SU-DHL-6 (cell line): ENCODE results near the gene SINHCAF.

Source experiments
- H2AFZ ChIP-seq: fragments of 200-600 bp; sonication (generic); 2 replicates; pipeline ENCODE4 v1.6.1; 2014; ENCODE audit warnings: low read depth, mild to moderate bottlenecking, moderate library complexity, mixed read lengths, antibody characterized with exemption, low read length; ENCODE audit not compliant: severe bottlenecking
- H3F3A ChIP-seq: fragments of 200-600 bp; shearing (Covaris generic); 2 replicates; pipeline ENCODE4 v1.6.0; 2016; ENCODE audit warnings: antibody characterized with exemption, mild to moderate bottlenecking; ENCODE audit not compliant: insufficient read depth
- H3K27ac ChIP-seq: fragments of 200-600 bp; sonication (generic); 2 replicates; pipeline ENCODE4 v1.5.1; 2016; ENCODE audit warnings: low read depth, mild to moderate bottlenecking, low read length, moderate library complexity, mixed read lengths
- H3K27me3 ChIP-seq: fragments of 200-600 bp; sonication (generic), shearing (Covaris generic); 2 replicates; pipeline ENCODE4 v1.6.0; 2014; ENCODE audit warnings: mild to moderate bottlenecking, low read length
- H3K36me3 ChIP-seq: fragments of 200-600 bp; sonication (generic); 2 replicates; pipeline ENCODE4 v1.6.1; 2014; ENCODE audit warnings: mild to moderate bottlenecking, low read length, mixed read lengths
- H3K4me2 ChIP-seq: fragments of 300-600, 200-600 bp; shearing (Covaris generic), sonication (generic); 2 replicates; pipeline ENCODE4 v1.6.0; 2014; ENCODE audit warnings: low read length, low read depth, mild to moderate bottlenecking; ENCODE audit not compliant: poor library complexity, severe bottlenecking
- H3K4me3 ChIP-seq: fragments of 200-600 bp; sonication (generic); 2 replicates; pipeline ENCODE4 v1.5.1; 2014; ENCODE audit warnings: antibody characterized with exemption, low read length, mild to moderate bottlenecking, mixed read lengths; ENCODE audit not compliant: insufficient read depth, poor library complexity, severe bottlenecking
- H3K79me2 ChIP-seq: fragments of 200-600 bp; sonication (generic); 2 replicates; pipeline ENCODE4 v1.6.1; 2014; ENCODE audit warnings: mild to moderate bottlenecking, low read length, moderate library complexity; ENCODE audit not compliant: insufficient read depth
- H3K9ac ChIP-seq: fragments of 200-600 bp; sonication (generic); 2 replicates; pipeline ENCODE4 v1.7.0; 2014; ENCODE audit warnings: mild to moderate bottlenecking, low read length
- H3K9me2 ChIP-seq: fragments of 200-600 bp; sonication (generic); replicated peaks from 2 replicates; pipeline ENCODE4 v1.6.1; 2014; ENCODE audit warnings: low read length; ENCODE audit not compliant: insufficient read depth
- H3K9me3 ChIP-seq: fragments of 200-600 bp; sonication (generic); 2 replicates; pipeline ENCODE4 v1.6.1; 2014; ENCODE audit warnings: low read length, mixed read lengths; ENCODE audit not compliant: insufficient read depth
- H4K20me1 ChIP-seq: fragments of 200-600 bp; sonication (generic); 2 replicates; pipeline ENCODE4 v1.6.1; 2014; ENCODE audit warnings: low read depth, mild to moderate bottlenecking, antibody characterized with exemption, low read length, moderate library complexity, mixed read lengths
- CTCF ChIP-seq: fragments of 200-600 bp; sonication (generic); IDR thresholded peaks from one replicate; pipeline ENCODE4 v1.5.1; 2017; ENCODE audit warnings: antibody characterized with exemption, mild to moderate bottlenecking, low read length, moderate library complexity; ENCODE audit not compliant: insufficient read depth, poor library complexity, severe bottlenecking
- EZH2phosphoT487 ChIP-seq: fragments of 200-600 bp; sonication (generic), shearing (Covaris generic); conservative IDR thresholded peaks from 2 replicates; pipeline ENCODE4 v1.6.1; 2018; ENCODE audit warnings: mild to moderate bottlenecking, antibody characterized with exemption, low read length, moderate library complexity, mixed read lengths

Gene SINHCAF

GRCh38 chr12:31321897-31322228, 4.1 kb downstream of the SINHCAF start:
- Histone ChIP-seq H2AFZ (no peak overlapping the region), H3K4me2 (peak overlapping the region; percentile 97), H3K4me3 (peak overlapping the region; percentile 88), H3K27ac (peak overlapping the region; percentile 54), H3K9me2 (no peaks in the 10 kb centered on the region), H3K9me3 (no peaks in the 10 kb centered on the region), H3K79me2 (peaks cover 90% of the 10 kb centered on the region), H3K36me3 (no peaks in the 10 kb centered on the region), H3F3A (peaks cover 41% of the 10 kb centered on the region), H3K27me3 (no peaks in the 10 kb centered on the region), H4K20me1 (peaks cover 27% of the 10 kb centered on the region), H3K9ac (peak overlapping the region; percentile 87)
- no peak for TF ChIP-seq EZH2phosphoT487

GRCh38 chr12:31321186-31321896, 4.6 kb downstream of the SINHCAF start:
- Histone ChIP-seq H3F3A (peaks cover 41% of the 10 kb centered on the region), H2AFZ (no peak overlapping the region), H3K9me2 (no peaks in the 10 kb centered on the region), H3K36me3 (no peaks in the 10 kb centered on the region), H3K27ac (peak overlapping the region; percentile 54), H4K20me1 (peaks cover 32% of the 10 kb centered on the region), H3K4me3 (peak overlapping the region; percentile 88), H3K27me3 (no peaks in the 10 kb centered on the region), H3K4me2 (peak overlapping the region; percentile 97), H3K9me3 (no peaks in the 10 kb centered on the region), H3K9ac (peak overlapping the region; percentile 87), H3K79me2 (peaks cover 95% of the 10 kb centered on the region)
- TF ChIP-seq CTCF (no peak), EZH2phosphoT487 (no peak)

- H3K9me3 ChIP-seq: no peaks in the 10 kb centered on the region
- peak overlapping the region; percentile 97 for H3K4me2 ChIP-seq
- H2AFZ ChIP-seq: no peak overlapping the region
- peak overlapping the region; percentile 55 for H3K4me3 ChIP-seq
- no peaks in the 10 kb centered on the region for H3K9me2 ChIP-seq
- no peaks in the 10 kb centered on the region for H3K27me3 ChIP-seq
- peak overlapping the region; percentile 87; the same call in 1 of the 2 replicates for H3K9ac ChIP-seq
- peaks cover 40% of the 10 kb centered on the region for H4K20me1 ChIP-seq
- H3F3A ChIP-seq: peaks cover 41% of the 10 kb centered on the region
- H3K36me3 ChIP-seq: no peaks in the 10 kb centered on the region
- peak overlapping the region; percentile 54 for H3K27ac ChIP-seq
- TF ChIP-seq CTCF (no peak), EZH2phosphoT487 (no peak)
- H3K79me2 ChIP-seq: peaks cover 100% of the 10 kb centered on the region
These were observed 7.2 kb downstream of the SINHCAF start for GRCh38 chr12:31318657-31319269.
